Breast epithelium (tissue), 4 donors: ENCODE measurements around the gene CA10. TPM values are rescaled to one million over a fixed set of nuclear protein-coding genes. Genes with fewer than 3 reads are reported as not detected.

Experiments used
- DNase-seq, 2 donors: peaks; one replicate each; pipeline ENCODE4 v3.0.0-alpha.2; 2019; ENCODE audit warnings: low spot score in 2 of 2
- H3K27ac ChIP-seq, 2 donors: fragments of 200-600 bp; sonication (generic) in 1 of 2; one replicate each; pipeline ENCODE4 v1.5.1; 2016 to 2019; ENCODE audit warnings: mild to moderate bottlenecking in 1 of 2
- H3K27me3 ChIP-seq, 2 donors: fragments of 200-600 bp; sonication (generic) in 1 of 2; one replicate each; pipeline versions ENCODE4 v1.5.1 to v1.6.0; 2017 to 2019; ENCODE audit warnings: control low read depth in 1 of 2, mild to moderate bottlenecking in 1 of 2
- H3K36me3 ChIP-seq: fragments of 200-600 bp; one replicate; pipeline ENCODE4 v1.5.1; 2019
- H3K4me1 ChIP-seq, 2 donors: fragments of 200-600 bp; sonication (generic); one replicate each; pipeline ENCODE4 v1.5.1; 2016 to 2019; ENCODE audit warnings: control low read depth in 1 of 2
- H3K4me3 ChIP-seq, 3 donors: fragments of 200-600 bp; sonication (generic); 1 replicate in 2 of 3; 2 replicates in 1 of 3; pipeline ENCODE4 v1.5.1; 2016 to 2019; ENCODE audit warnings: mild to moderate bottlenecking in 3 of 3, moderate library complexity in 2 of 3
- H3K9me3 ChIP-seq, 2 donors: fragments of 200-600 bp; sonication (generic) in 1 of 2; one replicate each; pipeline ENCODE4 v1.5.1; 2016 to 2019; ENCODE audit warnings: control low read depth in 1 of 2
- CTCF ChIP-seq, 3 donors: fragments of 450-650 bp; IDR thresholded peaks; one replicate each; pipeline ENCODE4 v1.5.1; 2016 to 2017; ENCODE audit warnings: antibody characterized with exemption in 3 of 3, mild to moderate bottlenecking in 3 of 3, moderate library complexity in 3 of 3
- POLR2A ChIP-seq: fragments of 450-650 bp; IDR thresholded peaks from one replicate; pipeline ENCODE4 v1.6.1; 2016; ENCODE audit warnings: antibody characterized with exemption, mild to moderate bottlenecking, moderate library complexity
- POLR2AphosphoS5 ChIP-seq, 3 donors: sonication (generic); formaldehyde crosslinking; IDR thresholded peaks; one replicate each; pipeline ENCODE4 v1.6.1; 2017; ENCODE audit warnings: antibody characterized with exemption in 3 of 3
- intact Hi-C: fragments of 100-400 bp; cut with DNase I; formaldehyde crosslinking; loops from one replicate; pipeline ENCODE4 v1.15.1; 2023; ENCODE audit warnings: low total_unique reads
- total RNA-seq, 3 donors: library from RNA; depleted of rRNA; stranded (reverse); fragments of >200 nt; gene quantifications; one replicate each; pipeline ENCODE4 v1.1.0, GENCODE V29; 2016

CA10 gene
- total RNA-seq, 3 donors from 2014 or later, result not detected

- no peak for DNase-seq
- Histone ChIP-seq H3K27me3 (peaks cover 0 to 9% of the 10 kb centered on the region in 2 donors), H3K4me3 (no peak overlapping the region), H3K36me3 (no peaks in the 10 kb centered on the region), H3K9me3 (no peaks in the 10 kb centered on the region), H3K27ac (no peak overlapping the region), H3K4me1 (no peaks in the 10 kb centered on the region)
- intact Hi-C loops, result loop anchor here (2.0 kb wide), 1 partner anchor 21 kb away; no protein-coding TSS in a partner anchor
- no peak for TF ChIP-seq POLR2AphosphoS5 (IDR thresholded peaks at IDR 0.05)
- no peak for TF ChIP-seq POLR2A
- no peak for TF ChIP-seq CTCF (IDR thresholded peaks at IDR 0.05)
Observed at GRCh38 chr17:51801626-51802025, 356.9 kb downstream of the CA10 start.

- Histone ChIP-seq H3K9me3 (no peaks in the 10 kb centered on the region), H3K27me3 (peaks cover 0 to 9% of the 10 kb centered on the region in 2 donors), H3K27ac (no peak overlapping the region), H3K4me3 (no peak overlapping the region), H3K4me1 (no peaks in the 10 kb centered on the region), H3K36me3 (no peaks in the 10 kb centered on the region)
- no peak for DNase-seq
- TF ChIP-seq POLR2A (no peak), CTCF (IDR thresholded peaks at IDR 0.05) (no peak), POLR2AphosphoS5 (IDR thresholded peaks at IDR 0.05) (no peak)
- intact Hi-C loops, result no loop called here
Observed at GRCh38 chr17:51799981-51800380, 358.5 kb downstream of the CA10 start.

- Histone ChIP-seq H3K9me3 (no peaks in the 10 kb centered on the region), H3K27me3 (peaks cover 0 to 9% of the 10 kb centered on the region in 2 donors), H3K27ac (no peak overlapping the region), H3K4me3 (no peak overlapping the region), H3K36me3 (no peaks in the 10 kb centered on the region), H3K4me1 (no peaks in the 10 kb centered on the region)
- intact Hi-C loops, result no loop called here
- DNase-seq, result no peak
- TF ChIP-seq CTCF (IDR thresholded peaks at IDR 0.05) (no peak), POLR2A (no peak), POLR2AphosphoS5 (IDR thresholded peaks at IDR 0.05) (no peak)
Observed at GRCh38 chr17:51799240-51799639, 359.3 kb downstream of the CA10 start.

GRCh38 chr17:51797150-51797549 is 361.4 kb downstream of the CA10 start:
- Histone ChIP-seq H3K4me3 (no peak overlapping the region), H3K9me3 (no peaks in the 10 kb centered on the region), H3K27ac (no peak overlapping the region), H3K27me3 (peaks cover 0 to 13% of the 10 kb centered on the region in 2 donors), H3K36me3 (no peaks in the 10 kb centered on the region), H3K4me1 (no peaks in the 10 kb centered on the region)
- no peak for DNase-seq
- TF ChIP-seq POLR2A (no peak), CTCF (IDR thresholded peaks at IDR 0.05) (no peak), POLR2AphosphoS5 (IDR thresholded peaks at IDR 0.05) (no peak)
- intact Hi-C loops, result no loop called here

- intact Hi-C loops, result no loop called here
- no peak for DNase-seq
- H3K9me3 ChIP-seq, result no peaks in the 10 kb centered on the region
- H3K27me3 ChIP-seq, result peaks cover 0 to 13% of the 10 kb centered on the region in 2 donors
- no peaks in the 10 kb centered on the region for H3K36me3 ChIP-seq
- TF ChIP-seq POLR2AphosphoS5 (IDR thresholded peaks at IDR 0.05) (no peak), POLR2A (no peak), CTCF (IDR thresholded peaks at IDR 0.05) (no peak)
- H3K4me1 ChIP-seq, result no peaks in the 10 kb centered on the region
- no peak overlapping the region for H3K4me3 ChIP-seq
- no peak overlapping the region for H3K27ac ChIP-seq
Observed at GRCh38 chr17:51796026-51796425, 362.5 kb downstream of the CA10 start.
